GM18868 (cell line): ENCODE measurements around the gene SEPTIN10.

ENCODE experiments used
- ATAC-seq: cut with Tn5 transposase; IDR thresholded peaks from one replicate; pipeline ENCODE4 v1.9.1; 2021; ENCODE audit warnings: mild to moderate bottlenecking, moderate library complexity; ENCODE audit not compliant: unreplicated experiment

SEPTIN10 gene

GRCh38 chr2:109501461-109501860, 112.3 kb downstream of the SEPTIN10 start:
- no peak for ATAC-seq

GRCh38 chr2:109500910-109501309, 112.9 kb downstream of the SEPTIN10 start:
- ATAC-seq, result no peak

- peak; percentile 25 for ATAC-seq
These were observed 114.2 kb downstream of the SEPTIN10 start for GRCh38 chr2:109499566-109499965.

GRCh38 chr2:109498906-109499305, 114.9 kb downstream of the SEPTIN10 start:
- ATAC-seq, result no peak

- ATAC-seq, result no peak
These were observed 115.6 kb downstream of the SEPTIN10 start for GRCh38 chr2:109497911-109498870.

- no peak for ATAC-seq
These were observed 116.3 kb downstream of the SEPTIN10 start for GRCh38 chr2:109497463-109497862.

GRCh38 chr2:109494351-109494750, 119.4 kb downstream of the SEPTIN10 start:
- no peak for ATAC-seq

GRCh38 chr2:109493176-109493935, 120.4 kb downstream of the SEPTIN10 start:
- ATAC-seq, result no peak
